ENCODE data around the gene PLXNA1.

DNA sequence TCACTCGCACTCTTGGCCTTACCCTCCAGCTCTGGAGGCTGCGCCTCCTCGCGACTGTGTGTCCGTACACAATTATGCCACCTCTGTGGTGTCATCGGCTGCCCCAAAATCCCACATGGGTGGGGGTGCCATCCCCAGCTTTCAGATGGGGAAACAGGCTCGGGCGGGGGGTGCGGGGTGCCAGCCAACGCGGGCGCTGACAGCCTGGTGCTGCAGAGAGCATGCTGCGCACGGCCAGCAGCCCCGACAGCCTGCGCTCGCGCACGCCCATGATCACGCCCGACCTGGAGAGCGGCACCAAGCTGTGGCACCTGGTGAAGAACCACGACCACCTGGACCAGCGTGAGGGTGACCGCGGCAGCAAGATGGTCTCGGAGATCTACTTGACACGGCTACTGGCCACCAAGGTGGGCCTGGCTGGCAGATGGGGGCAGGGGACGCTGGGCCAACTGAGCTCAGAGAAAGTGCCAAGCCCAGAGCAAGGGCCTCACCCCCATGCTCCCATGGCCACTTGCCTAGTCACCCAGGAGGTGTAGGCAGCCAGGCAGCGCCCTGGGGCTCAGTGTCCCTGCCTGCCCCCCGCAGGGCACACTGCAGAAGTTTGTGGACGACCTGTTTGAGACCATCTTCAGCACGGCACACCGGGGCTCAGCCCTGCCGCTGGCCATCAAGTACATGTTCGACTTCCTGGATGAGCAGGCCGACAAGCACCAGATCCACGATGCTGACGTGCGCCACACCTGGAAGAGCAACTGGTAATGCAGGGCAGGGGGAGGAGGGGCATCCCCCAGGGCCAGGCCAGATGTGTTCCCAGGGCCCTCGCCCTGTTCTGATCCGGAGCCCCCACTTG is 47.0 kb downstream of the PLXNA1 start:
- TF ChIP-seq, protein P1, sequence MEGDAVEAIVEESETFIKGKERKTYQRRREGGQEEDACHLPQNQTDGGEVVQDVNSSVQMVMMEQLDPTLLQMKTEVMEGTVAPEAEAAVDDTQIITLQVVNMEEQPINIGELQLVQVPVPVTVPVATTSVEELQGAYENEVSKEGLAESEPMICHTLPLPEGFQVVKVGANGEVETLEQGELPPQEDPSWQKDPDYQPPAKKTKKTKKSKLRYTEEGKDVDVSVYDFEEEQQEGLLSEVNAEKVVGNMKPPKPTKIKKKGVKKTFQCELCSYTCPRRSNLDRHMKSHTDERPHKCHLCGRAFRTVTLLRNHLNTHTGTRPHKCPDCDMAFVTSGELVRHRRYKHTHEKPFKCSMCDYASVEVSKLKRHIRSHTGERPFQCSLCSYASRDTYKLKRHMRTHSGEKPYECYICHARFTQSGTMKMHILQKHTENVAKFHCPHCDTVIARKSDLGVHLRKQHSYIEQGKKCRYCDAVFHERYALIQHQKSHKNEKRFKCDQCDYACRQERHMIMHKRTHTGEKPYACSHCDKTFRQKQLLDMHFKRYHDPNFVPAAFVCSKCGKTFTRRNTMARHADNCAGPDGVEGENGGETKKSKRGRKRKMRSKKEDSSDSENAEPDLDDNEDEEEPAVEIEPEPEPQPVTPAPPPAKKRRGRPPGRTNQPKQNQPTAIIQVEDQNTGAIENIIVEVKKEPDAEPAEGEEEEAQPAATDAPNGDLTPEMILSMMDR (IDR thresholded peaks at IDR 0.05; ENCODE audit: poor library complexity, severe bottlenecking): no peak
- TF ChIP-seq POLR2AphosphoS5 (IDR thresholded peaks at IDR 0.05) (no peak), EZH2 (IDR thresholded peaks at IDR 0.05; ENCODE audit: borderline replicate concordance, insufficient read depth, low read length, poor library complexity, severe bottlenecking) (no peak)
- TF ChIP-seq, protein P2, sequence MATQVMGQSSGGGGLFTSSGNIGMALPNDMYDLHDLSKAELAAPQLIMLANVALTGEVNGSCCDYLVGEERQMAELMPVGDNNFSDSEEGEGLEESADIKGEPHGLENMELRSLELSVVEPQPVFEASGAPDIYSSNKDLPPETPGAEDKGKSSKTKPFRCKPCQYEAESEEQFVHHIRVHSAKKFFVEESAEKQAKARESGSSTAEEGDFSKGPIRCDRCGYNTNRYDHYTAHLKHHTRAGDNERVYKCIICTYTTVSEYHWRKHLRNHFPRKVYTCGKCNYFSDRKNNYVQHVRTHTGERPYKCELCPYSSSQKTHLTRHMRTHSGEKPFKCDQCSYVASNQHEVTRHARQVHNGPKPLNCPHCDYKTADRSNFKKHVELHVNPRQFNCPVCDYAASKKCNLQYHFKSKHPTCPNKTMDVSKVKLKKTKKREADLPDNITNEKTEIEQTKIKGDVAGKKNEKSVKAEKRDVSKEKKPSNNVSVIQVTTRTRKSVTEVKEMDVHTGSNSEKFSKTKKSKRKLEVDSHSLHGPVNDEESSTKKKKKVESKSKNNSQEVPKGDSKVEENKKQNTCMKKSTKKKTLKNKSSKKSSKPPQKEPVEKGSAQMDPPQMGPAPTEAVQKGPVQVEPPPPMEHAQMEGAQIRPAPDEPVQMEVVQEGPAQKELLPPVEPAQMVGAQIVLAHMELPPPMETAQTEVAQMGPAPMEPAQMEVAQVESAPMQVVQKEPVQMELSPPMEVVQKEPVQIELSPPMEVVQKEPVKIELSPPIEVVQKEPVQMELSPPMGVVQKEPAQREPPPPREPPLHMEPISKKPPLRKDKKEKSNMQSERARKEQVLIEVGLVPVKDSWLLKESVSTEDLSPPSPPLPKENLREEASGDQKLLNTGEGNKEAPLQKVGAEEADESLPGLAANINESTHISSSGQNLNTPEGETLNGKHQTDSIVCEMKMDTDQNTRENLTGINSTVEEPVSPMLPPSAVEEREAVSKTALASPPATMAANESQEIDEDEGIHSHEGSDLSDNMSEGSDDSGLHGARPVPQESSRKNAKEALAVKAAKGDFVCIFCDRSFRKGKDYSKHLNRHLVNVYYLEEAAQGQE (IDR thresholded peaks at IDR 0.05; ENCODE audit: borderline replicate concordance): no peak
